ENCODE results near the gene ROBO1. TPM values are rescaled to one million over a fixed set of nuclear protein-coding genes. Genes with fewer than 3 reads are reported as not detected.

Gene ROBO1
- total and polyA plus RNA-seq, 2 of the 8 experiments (the other 6 are each of a cell fraction or from before 2014, with no cell fraction given), result 51.4 to 91.0 TPM

DNA sequence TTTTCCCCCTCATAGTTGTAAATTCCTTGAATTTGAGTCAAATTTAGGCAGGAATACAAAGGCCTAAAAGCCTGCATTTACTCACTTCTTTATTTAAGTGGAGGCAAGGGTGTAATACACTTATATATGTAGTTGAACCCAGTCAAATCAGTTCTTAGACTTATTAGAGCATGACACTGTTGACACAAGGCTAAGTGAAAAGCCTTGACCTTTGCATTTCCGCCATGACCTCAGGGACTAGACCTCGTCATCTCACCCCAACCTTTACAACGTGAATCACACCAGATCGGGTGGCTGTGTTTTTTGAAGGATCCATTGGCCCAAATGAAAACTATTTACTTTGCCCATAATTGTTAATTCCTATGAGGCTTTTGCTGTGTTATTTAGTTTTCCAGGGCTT is 774.4 kb downstream of the ROBO1 start:
- H3K9me3 ChIP-seq (ENCODE audit: insufficient read depth in 2 of 2, low read depth in 1 of 2, low read length in 1 of 2), result no peaks in the 10 kb centered on the region
- H3K4me2 ChIP-seq (ENCODE audit: insufficient read depth in 1 of 2, low read depth in 2 of 2, low read length in 2 of 2), result no peak overlapping the region
- no peak overlapping the region for H3K27ac ChIP-seq (ENCODE audit: low read depth, low read length)
- ChIA-PET CTCF (ENCODE audit: partially characterized antibody) (interaction anchor here (0.6 kb wide), 1 partner anchor 374 kb away, joined by 3 read pairs; no protein-coding TSS in a partner anchor), POLR2A (ENCODE audit: partially characterized antibody) (no interaction called here)
- H3K4me1 ChIP-seq (replicated peaks in 1 of 4; ENCODE audit: control insufficient read depth in 3 of 4, insufficient read depth in 4 of 4, low read length in 3 of 4), result peaks cover 0 to 7% (median 5%) of the 10 kb centered on the region in 4 experiments; a peak in 2 of 7 replicates
- no peak overlapping the region for H3K23ac ChIP-seq (ENCODE audit: insufficient read length)
- no peak overlapping the region for H2BK15ac ChIP-seq (ENCODE audit: low read length)
- H3K4me3 ChIP-seq (ENCODE audit: extremely low read depth in 1 of 4, insufficient read depth in 2 of 4, low read depth in 3 of 4, low read length in 4 of 4), result no peak overlapping the region
- TF ChIP-seq SP4 (IDR thresholded peaks at IDR 0.05; ENCODE audit: low read length) (no peak), USF2 (IDR thresholded peaks at IDR 0.05; ENCODE audit: low read length) (no peak), SIN3A (conservative IDR thresholded peaks at IDR 0.05 in 1 of 2, IDR thresholded peaks at IDR 0.05 in 1 of 2; ENCODE audit: low read depth in 1 of 2, low read length in 2 of 2) (no peak), RFX5 (IDR thresholded peaks at IDR 0.05; ENCODE audit: borderline replicate concordance, low read depth, low read length) (no peak), CREB1 (IDR thresholded peaks at IDR 0.05) (no peak), GABPA (IDR thresholded peaks at IDR 0.05; ENCODE audit: borderline replicate concordance, insufficient read depth, low read length) (no peak), HDAC6 (IDR thresholded peaks at IDR 0.05; ENCODE audit: low read depth, low read length) (no peak), BACH1 (IDR thresholded peaks at IDR 0.05; ENCODE audit: low read length) (no peak), ZNF274 (IDR thresholded peaks at IDR 0.05; ENCODE audit: borderline replicate concordance, extremely low read depth, low read length) (no peak)
- DNase-seq (ENCODE audit: low read depth in 1 of 2, low spot score in 2 of 2) (no peak), FAIRE-seq (no peak)
- no peak overlapping the region for H2BK12ac ChIP-seq (ENCODE audit: low read depth, low read length)
- H3K4ac ChIP-seq (replicated peaks; ENCODE audit: insufficient read length, low read depth, low read length), result no peak overlapping the region
- H4K5ac ChIP-seq (ENCODE audit: insufficient read length, low read depth, low read length), result no peak overlapping the region
- peaks cover 5% of the 10 kb centered on the region for H3K79me1 ChIP-seq (ENCODE audit: low read depth, low read length)
- H4K91ac ChIP-seq (replicated peaks; ENCODE audit: insufficient read length, low read length), result no peak overlapping the region
- peaks cover 0 to 89% of the 10 kb centered on the region in 2 experiments; a peak in 2 of 4 replicates for H3K79me2 ChIP-seq (ENCODE audit: control insufficient read depth in 1 of 2, insufficient read depth in 2 of 2, low read length in 2 of 2)
- WGBS, 2 experiments (ENCODE audit: extremely low coverage in 1 of 2, insufficient coverage in 1 of 2, insufficient read length in 1 of 2, insufficient replicate concordance in 2 of 2, low coverage in 1 of 2, low lambda C conversion rate in 2 of 2, missing lambda C conversion rate in 1 of 2), result 80% methylated on average over 4 of the region's 4 CpGs; no CpG with 5 or more reads in 1 of the 2 experiments
- no peak overlapping the region for H2AK5ac ChIP-seq (ENCODE audit: low read depth, low read length)
- no peak overlapping the region for H2BK5ac ChIP-seq (ENCODE audit: low read depth, low read length)
- no peak overlapping the region for H3K18ac ChIP-seq (ENCODE audit: extremely low read depth, low read length)
- no peak overlapping the region for H2AFZ ChIP-seq (ENCODE audit: low read length)
- peaks cover 0 to 6% (median 3%) of the 10 kb centered on the region in 4 experiments; a peak in 2 of 8 replicates for H3K36me3 ChIP-seq (ENCODE audit: control insufficient read depth in 2 of 4, insufficient read depth in 4 of 4, low read length in 3 of 4)
- H2BK20ac ChIP-seq (ENCODE audit: low read length), result no peak overlapping the region
- H3K9ac ChIP-seq (replicated peaks in 1 of 4; ENCODE audit: extremely low read depth in 1 of 4, low read depth in 3 of 4, low read length in 3 of 4), result no peak overlapping the region
- no peak overlapping the region for H3K56ac ChIP-seq (replicated peaks; ENCODE audit: insufficient read length, low read depth, low read length)
- H4K20me1 ChIP-seq (replicated peaks in 1 of 2; ENCODE audit: control insufficient read depth in 1 of 2, insufficient read depth in 2 of 2, low read length in 2 of 2), result no peaks in the 10 kb centered on the region
- H4K8ac ChIP-seq (ENCODE audit: extremely low read depth, insufficient read depth, low read length), result no peak overlapping the region
- no peak overlapping the region for H3K14ac ChIP-seq (ENCODE audit: insufficient read length)
- no peaks in the 10 kb centered on the region for H3K23me2 ChIP-seq (ENCODE audit: low read depth, low read length)
- no peak overlapping the region for H2BK120ac ChIP-seq (replicated peaks; ENCODE audit: low read depth, low read length)
- H3K27me3 ChIP-seq (replicated peaks in 1 of 4; ENCODE audit: control insufficient read depth in 3 of 4, extremely low read depth in 1 of 4, insufficient read depth in 3 of 4, low read length in 3 of 4), result no peaks in the 10 kb centered on the region
